DND-41 (cell line): ENCODE results near the gene QSER1.

Source experiments
- CTCF ChIP-seq: IDR thresholded peaks from 2 replicates; pipeline ENCODE4 v1.5.1; 2012; ENCODE audit warnings: borderline replicate concordance, low read length, moderate library complexity, mild to moderate bottlenecking; ENCODE audit not compliant: poor library complexity, severe bottlenecking; ENCODE audit errors: extremely low read depth
- EZH2 ChIP-seq: IDR thresholded peaks from 3 replicates; pipeline ENCODE4 v1.6.1; 2012; ENCODE audit warnings: borderline replicate concordance, low read depth, mild to moderate bottlenecking, moderate library complexity, low read length, inconsistent platforms; ENCODE audit not compliant: severe bottlenecking

GRCh38 chr11:33021937-33022336 is 129.3 kb downstream of the QSER1 start:
- TF ChIP-seq CTCF, result no peak
- TF ChIP-seq EZH2, result no peak
